K562 (cell line): Measurements from ENCODE around the gene STX1B. TPM values are rescaled to one million over a fixed set of nuclear protein-coding genes. Genes with fewer than 3 reads are reported as not detected.

ENCODE experiments used
- BRF1 ChIP-seq: IDR thresholded peaks from 3 replicates; pipeline ENCODE4 v1.6.1; 2011; ENCODE audit warnings: borderline replicate concordance, mild to moderate bottlenecking; ENCODE audit not compliant: insufficient read length; ENCODE audit errors: extremely low read depth
- CBFB ChIP-seq: sonication (generic); formaldehyde crosslinking; IDR thresholded peaks from 2 replicates; pipeline ENCODE4 v1.4.0; 2020; ENCODE audit warnings: mild to moderate bottlenecking, missing genetic modification reagents
- IFI16 ChIP-seq: fragments of 250-450 bp; sonication (Bioruptor Pico); IDR thresholded peaks from 2 replicates; pipeline ENCODE4 v2.1.2; 2022; ENCODE audit warnings: mild to moderate bottlenecking, inconsistent platforms
- MTA1 ChIP-seq: fragments of 450-650 bp; IDR thresholded peaks from 2 replicates; pipeline ENCODE4 v1.6.1; 2017; ENCODE audit warnings: borderline replicate concordance
- NCOA4 ChIP-seq: fragments of 450-650 bp; IDR thresholded peaks from 2 replicates; pipeline ENCODE4 v1.6.1; 2018; ENCODE audit warnings: mild to moderate bottlenecking; ENCODE audit not compliant: partially characterized antibody
- PCBP2 ChIP-seq: fragments of 200-400 bp; formaldehyde crosslinking; IDR thresholded peaks from 2 replicates; pipeline ENCODE4 v1.6.1; 2018; ENCODE audit warnings: low read length, low read depth, mild to moderate bottlenecking, moderate library complexity; ENCODE audit not compliant: poor library complexity, severe bottlenecking
- PML ChIP-seq: IDR thresholded peaks from 2 replicates; pipeline ENCODE4 v1.6.1; 2012; ENCODE audit warnings: low read length, inconsistent platforms
- POLR3A ChIP-seq: IDR thresholded peaks from 2 replicates; pipeline ENCODE4 v1.6.1; 2011; ENCODE audit warnings: borderline replicate concordance, mild to moderate bottlenecking, moderate library complexity; ENCODE audit not compliant: insufficient read length, insufficient read depth; ENCODE audit errors: extremely low read depth
- PRMT5 ChIP-seq: sonication (generic); formaldehyde crosslinking; IDR thresholded peaks from 2 replicates; pipeline ENCODE4 v1.5.0; 2020; ENCODE audit warnings: missing genetic modification reagents
- RFX5 ChIP-seq: IDR thresholded peaks from 2 replicates; pipeline ENCODE4 v1.6.1; 2011; ENCODE audit warnings: low read depth, mild to moderate bottlenecking, improper control_type of control experiment, low read length
- SP2 ChIP-seq: IDR thresholded peaks from 2 replicates; pipeline ENCODE4 v1.6.1; 2011; ENCODE audit warnings: mild to moderate bottlenecking, low read depth, low read length, moderate library complexity; ENCODE audit not compliant: poor library complexity, severe bottlenecking; ENCODE audit errors: extremely low read depth
- TAF1 ChIP-seq: IDR thresholded peaks from 2 replicates; pipeline ENCODE4 v1.6.1; 2011; ENCODE audit warnings: mild to moderate bottlenecking, low read length, moderate library complexity; ENCODE audit not compliant: insufficient read depth, control insufficient read depth, severe bottlenecking; ENCODE audit errors: extremely low read depth
- TAF9B ChIP-seq: fragments of 450-650 bp; IDR thresholded peaks from 2 replicates; pipeline ENCODE4 v1.6.1; 2018; ENCODE audit warnings: mild to moderate bottlenecking; ENCODE audit not compliant: partially characterized antibody
- ZNF140 ChIP-seq: fragments of 250-450 bp; sonication (Bioruptor Pico); IDR thresholded peaks from 2 replicates; pipeline ENCODE4 v1.8.0; 2021; ENCODE audit warnings: moderate library complexity, mild to moderate bottlenecking, inconsistent platforms
- ZNF561 ChIP-seq: fragments of 450-650 bp; formaldehyde crosslinking; conservative IDR thresholded peaks from 2 replicates; pipeline ENCODE4 v1.4.0; 2020; ENCODE audit warnings: mild to moderate bottlenecking, moderate library complexity
- ZNF668 ChIP-seq: fragments of 250-450 bp; sonication (Bioruptor Pico); IDR thresholded peaks from 2 replicates; pipeline ENCODE4 v1.8.0; 2022; ENCODE audit warnings: mild to moderate bottlenecking, inconsistent platforms
- ZNF780A ChIP-seq: fragments of 250-450 bp; sonication (Bioruptor Pico); IDR thresholded peaks from 2 replicates; pipeline ENCODE4 v1.5.0; 2021; ENCODE audit warnings: mild to moderate bottlenecking
- polyA plus RNA-seq, 8 experiments: library from polyadenylated mRNA; depleted of rRNA in 4 of 8; stranded (reverse) in 5 of 8; unstranded in 3 of 8; fragments of >200 nt; fragmentation: Nextera tagmentation in 2 of 8; fragmentation: Illumina TruSeq in 1 of 8; extraction: Ambion mirVana in 2 of 8; extraction: Trizol in 1 of 8; gene quantifications; 2 replicates each; pipeline versions ENCODE4 v1.2.1 to v1.2.3, GENCODE V29; 2011 to 2014; ENCODE audit warnings: inconsistent platforms in 1 of 8, missing spikeins in 1 of 8
- total RNA-seq, 7 experiments: library from RNA; depleted of rRNA in 6 of 7; stranded (reverse); fragments of >200 nt in 6 of 7; fragmentation: Illumina TruSeq in 2 of 7; extraction: Trizol in 2 of 7; gene quantifications; 2 replicates each; pipeline versions ENCODE4 v1.2.1 to v1.2.3, GENCODE V29; 2011 to 2021; ENCODE audit warnings: low replicate concordance in 1 of 7
- TF ChIP-seq, protein P1 (sequence below): fragments of 450-650 bp; formaldehyde crosslinking; IDR thresholded peaks from 2 replicates; pipeline ENCODE4 v1.4.0; 2020; ENCODE audit warnings: mild to moderate bottlenecking, moderate library complexity
- TF ChIP-seq, protein P2 (sequence below): fragments of 450-650 bp; formaldehyde crosslinking; conservative IDR thresholded peaks from 2 replicates; pipeline ENCODE4 v1.4.0; 2022; ENCODE audit warnings: mild to moderate bottlenecking, missing genetic modification characterization
- TF ChIP-seq, protein P3 (sequence below): fragments of 450-650 bp; formaldehyde crosslinking; IDR thresholded peaks from 2 replicates; pipeline ENCODE4 v1.4.0; 2020; ENCODE audit warnings: mild to moderate bottlenecking, mixed read lengths
- TF ChIP-seq, protein P4 (sequence below): sonication (generic); formaldehyde crosslinking; IDR thresholded peaks from 2 replicates; pipeline ENCODE4 v1.9.0; 2022; ENCODE audit warnings: mild to moderate bottlenecking, missing genetic modification reagents
- TF ChIP-seq, protein P5 (sequence below): fragments of 450-650 bp; formaldehyde crosslinking; IDR thresholded peaks from 2 replicates; pipeline ENCODE4 v1.4.0; 2022; ENCODE audit warnings: mild to moderate bottlenecking, moderate library complexity

The STX1B gene
- total and polyA plus RNA-seq, 9 of the 15 experiments (the other 6 are each of a cell fraction or from before 2014, with no cell fraction given): 0.07 to 2.5 (median 0.86) TPM

DNA sequence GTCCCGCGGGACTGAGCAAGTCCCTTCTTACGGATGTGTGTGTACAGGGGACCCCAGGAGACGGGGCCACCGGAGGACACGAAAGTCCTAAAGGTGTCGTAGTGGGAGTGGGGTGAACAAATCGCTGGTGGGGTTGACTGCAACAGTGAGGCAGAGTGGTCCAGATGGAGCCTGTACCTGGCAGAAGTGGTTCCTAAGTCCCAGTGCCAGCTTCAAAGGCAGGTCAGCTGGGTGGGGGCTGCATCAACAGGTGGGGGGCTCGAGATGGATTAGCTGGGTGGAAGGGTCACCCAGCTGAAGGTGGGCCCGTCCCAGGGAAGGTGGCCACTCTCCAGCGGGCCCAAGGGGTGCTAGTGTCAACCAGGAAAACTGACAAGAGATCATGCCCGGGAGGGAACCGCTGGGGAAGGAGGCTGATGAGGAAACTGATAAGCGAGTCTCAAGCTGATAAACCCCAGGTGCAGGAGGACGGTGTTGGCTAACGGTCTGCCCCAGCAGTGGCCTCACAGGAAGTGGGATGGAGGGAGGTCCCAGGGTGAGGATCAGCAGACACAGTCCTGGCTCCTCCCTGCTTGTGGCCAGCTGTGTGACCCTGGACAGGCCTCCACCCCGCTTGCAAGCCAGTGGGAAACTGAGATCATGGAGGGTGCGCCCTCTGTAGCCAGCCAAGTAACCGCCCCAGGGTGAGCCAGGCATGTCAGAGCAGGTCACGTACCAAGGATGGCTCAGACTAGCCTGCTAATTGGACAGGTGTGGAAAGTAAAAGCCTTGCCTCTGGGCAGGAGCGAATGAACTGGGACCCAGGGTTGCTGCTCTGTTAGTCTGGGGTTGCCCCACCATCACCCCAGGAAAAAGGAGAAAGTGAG lies 60.6 kb downstream of the STX1B start (continued):
- TF ChIP-seq BRF1 (no peak), ZNF668 (no peak), SP2 (no peak), POLR3A (no peak), RFX5 (no peak), IFI16 (CRISPR knock-in tag) (no peak), PRMT5 (CRISPR knock-in tag) (no peak), ZNF561 (CRISPR knock-in tag) (no peak), NCOA4 (no peak), PML (peak; percentile 88), ZNF780A (no peak), ZNF140 (CRISPR knock-in tag) (no peak), TAF9B (peak; percentile 91), PCBP2 (no peak), CBFB (CRISPR knock-in tag) (no peak), TAF1 (peak; percentile 72), MTA1 (peak; percentile 63; the same call in 1 of the 2 replicates)
- TF ChIP-seq, protein P1, sequence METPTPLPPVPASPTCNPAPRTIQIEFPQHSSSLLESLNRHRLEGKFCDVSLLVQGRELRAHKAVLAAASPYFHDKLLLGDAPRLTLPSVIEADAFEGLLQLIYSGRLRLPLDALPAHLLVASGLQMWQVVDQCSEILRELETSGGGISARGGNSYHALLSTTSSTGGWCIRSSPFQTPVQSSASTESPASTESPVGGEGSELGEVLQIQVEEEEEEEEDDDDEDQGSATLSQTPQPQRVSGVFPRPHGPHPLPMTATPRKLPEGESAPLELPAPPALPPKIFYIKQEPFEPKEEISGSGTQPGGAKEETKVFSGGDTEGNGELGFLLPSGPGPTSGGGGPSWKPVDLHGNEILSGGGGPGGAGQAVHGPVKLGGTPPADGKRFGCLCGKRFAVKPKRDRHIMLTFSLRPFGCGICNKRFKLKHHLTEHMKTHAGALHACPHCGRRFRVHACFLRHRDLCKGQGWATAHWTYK (CRISPR knock-in tag): no peak; the same call in none of the 2 replicates
- TF ChIP-seq, protein P2, sequence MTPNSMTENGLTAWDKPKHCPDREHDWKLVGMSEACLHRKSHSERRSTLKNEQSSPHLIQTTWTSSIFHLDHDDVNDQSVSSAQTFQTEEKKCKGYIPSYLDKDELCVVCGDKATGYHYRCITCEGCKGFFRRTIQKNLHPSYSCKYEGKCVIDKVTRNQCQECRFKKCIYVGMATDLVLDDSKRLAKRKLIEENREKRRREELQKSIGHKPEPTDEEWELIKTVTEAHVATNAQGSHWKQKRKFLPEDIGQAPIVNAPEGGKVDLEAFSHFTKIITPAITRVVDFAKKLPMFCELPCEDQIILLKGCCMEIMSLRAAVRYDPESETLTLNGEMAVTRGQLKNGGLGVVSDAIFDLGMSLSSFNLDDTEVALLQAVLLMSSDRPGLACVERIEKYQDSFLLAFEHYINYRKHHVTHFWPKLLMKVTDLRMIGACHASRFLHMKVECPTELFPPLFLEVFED (CRISPR knock-in tag): no peak
- TF ChIP-seq, protein P3, sequence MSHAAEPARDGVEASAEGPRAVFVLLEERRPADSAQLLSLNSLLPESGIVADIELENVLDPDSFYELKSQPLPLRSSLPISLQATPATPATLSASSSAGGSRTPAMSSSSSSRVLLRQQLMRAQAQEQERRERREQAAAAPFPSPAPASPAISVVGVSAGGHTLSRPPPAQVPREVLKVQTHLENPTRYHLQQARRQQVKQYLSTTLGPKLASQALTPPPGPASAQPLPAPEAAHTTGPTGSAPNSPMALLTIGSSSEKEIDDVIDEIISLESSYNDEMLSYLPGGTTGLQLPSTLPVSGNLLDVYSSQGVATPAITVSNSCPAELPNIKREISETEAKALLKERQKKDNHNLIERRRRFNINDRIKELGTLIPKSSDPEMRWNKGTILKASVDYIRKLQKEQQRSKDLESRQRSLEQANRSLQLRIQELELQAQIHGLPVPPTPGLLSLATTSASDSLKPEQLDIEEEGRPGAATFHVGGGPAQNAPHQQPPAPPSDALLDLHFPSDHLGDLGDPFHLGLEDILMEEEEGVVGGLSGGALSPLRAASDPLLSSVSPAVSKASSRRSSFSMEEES: no peak
- TF ChIP-seq, protein P4, sequence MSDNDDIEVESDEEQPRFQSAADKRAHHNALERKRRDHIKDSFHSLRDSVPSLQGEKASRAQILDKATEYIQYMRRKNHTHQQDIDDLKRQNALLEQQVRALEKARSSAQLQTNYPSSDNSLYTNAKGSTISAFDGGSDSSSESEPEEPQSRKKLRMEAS (CRISPR knock-in tag): no peak; the same call in 1 of the 2 replicates
- TF ChIP-seq, protein P5, sequence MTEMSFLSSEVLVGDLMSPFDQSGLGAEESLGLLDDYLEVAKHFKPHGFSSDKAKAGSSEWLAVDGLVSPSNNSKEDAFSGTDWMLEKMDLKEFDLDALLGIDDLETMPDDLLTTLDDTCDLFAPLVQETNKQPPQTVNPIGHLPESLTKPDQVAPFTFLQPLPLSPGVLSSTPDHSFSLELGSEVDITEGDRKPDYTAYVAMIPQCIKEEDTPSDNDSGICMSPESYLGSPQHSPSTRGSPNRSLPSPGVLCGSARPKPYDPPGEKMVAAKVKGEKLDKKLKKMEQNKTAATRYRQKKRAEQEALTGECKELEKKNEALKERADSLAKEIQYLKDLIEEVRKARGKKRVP (CRISPR knock-in tag): 0 out of 2 replicates have a peak, but pooled peaks have one; percentile 3
